ENCODE results near the gene CDHR4. TPM values are rescaled to one million over a fixed set of nuclear protein-coding genes. Genes with fewer than 3 reads are reported as not detected.

Gene CDHR4
- total RNA-seq (2021) (0.17 to 0.69 TPM (median 0.39 TPM) in 3 replicates), Bru-seq, nascent RNA (percentile 7 among the genes with signal in this experiment)
- long read RNA-seq, experiment 1, partial matches to known transcripts, result 0 of 2 reads
- long read RNA-seq, experiment 1, other reads (novel, unspliced or antisense), result 2 of 2 reads
- long read RNA-seq, experiment 2, result 0 reads
- long read RNA-seq, experiment 3, result 0 reads

- ATAC-seq, result no peak
Measured at GRCh38 chr3:49799761-49800160, at the start of gene CDHR4. TSS of gene CDHR4 (minus strand) at chr3:49799873. CDS start at chr3:49799812, 61 bp downstream.

More at GRCh38 chr3:49799761-49800160, at the start of gene CDHR4:
- ChIA-PET CTCF (interaction anchor here (0.6 to 4.5 kb wide), 3 partner anchors 13 to 110 kb away, joined by 3 to 36 read pairs (median 5); partner anchors contain the start of gene IP6K1), POLR2A (interaction anchor here (0.5 kb wide), 1 partner anchor 1040 kb away, joined by 4 read pairs; no protein-coding TSS in a partner anchor)
- Mint-ChIP-seq H3K9me3 (no peaks in the 10 kb centered on the region), H3K4me3 (no peak within 1 kb of the TSS), H3K27ac (no peak within 1 kb of the TSS), H3K27me3 (ENCODE audit: low read depth) (peaks cover 38% of the 10 kb centered on the region), H3K36me3 (no peaks in the 10 kb centered on the region), H3K4me1 (peaks cover 11% of the 10 kb centered on the region)
- no peak for DNase-seq (ENCODE audit: low spot score)
- TF ChIP-seq OVOL2 (CRISPR knock-in tag; IDR thresholded peaks at IDR 0.05; ENCODE audit: borderline replicate concordance) (no peak), ZBTB43 (CRISPR knock-in tag; IDR thresholded peaks at IDR 0.05) (no peak), IRF2 (CRISPR knock-in tag; IDR thresholded peaks at IDR 0.05; ENCODE audit: borderline replicate concordance, low read depth) (no peak), IRF1 (CRISPR knock-in tag; IDR thresholded peaks at IDR 0.05) (no peak), ZNF219 (CRISPR knock-in tag; IDR thresholded peaks at IDR 0.05; ENCODE audit: borderline replicate concordance) (no peak), USF1 (CRISPR knock-in tag; IDR thresholded peaks at IDR 0.05) (no peak), RELA (CRISPR knock-in tag; IDR thresholded peaks at IDR 0.05; ENCODE audit: borderline replicate concordance) (no peak), ZNF532 (CRISPR knock-in tag; IDR thresholded peaks at IDR 0.05; ENCODE audit: borderline replicate concordance) (no peak), AFF4 (CRISPR knock-in tag; IDR thresholded peaks at IDR 0.05; ENCODE audit: borderline replicate concordance) (no peak), ZNF416 (CRISPR knock-in tag; IDR thresholded peaks at IDR 0.05) (no peak), E2F5 (CRISPR knock-in tag; IDR thresholded peaks at IDR 0.05) (no peak), ZNF425 (CRISPR knock-in tag; conservative IDR thresholded peaks at IDR 0.05) (no peak), ETV6 (CRISPR knock-in tag; IDR thresholded peaks at IDR 0.05) (no peak), E2F1 (CRISPR knock-in tag; IDR thresholded peaks at IDR 0.05) (no peak), GABPB1 (CRISPR knock-in tag; IDR thresholded peaks at IDR 0.05) (no peak), MLX (CRISPR knock-in tag; IDR thresholded peaks at IDR 0.05) (no peak), TEAD1 (CRISPR knock-in tag; IDR thresholded peaks at IDR 0.05) (no peak), RORB (CRISPR knock-in tag; IDR thresholded peaks at IDR 0.05) (no peak)
